ENCODE measurements around the gene RPL7L1.
"Not testable (repeated sequence)": the region's sequence is repeated elsewhere in the genome, so short reads cannot be mapped to it uniquely, and the experiment has no call there.

RPL7L1 gene

GRCh38 chr6:42879372-42880239 is at the start of gene RPL7L1:
Gene RPL7L1, plus strand, starts transcription at chr6:42879616. Its CDS starts 295 bp downstream, at chr6:42879911.
- peak; percentile 97 for DNase-seq (ENCODE audit: low spot score)

DNA sequence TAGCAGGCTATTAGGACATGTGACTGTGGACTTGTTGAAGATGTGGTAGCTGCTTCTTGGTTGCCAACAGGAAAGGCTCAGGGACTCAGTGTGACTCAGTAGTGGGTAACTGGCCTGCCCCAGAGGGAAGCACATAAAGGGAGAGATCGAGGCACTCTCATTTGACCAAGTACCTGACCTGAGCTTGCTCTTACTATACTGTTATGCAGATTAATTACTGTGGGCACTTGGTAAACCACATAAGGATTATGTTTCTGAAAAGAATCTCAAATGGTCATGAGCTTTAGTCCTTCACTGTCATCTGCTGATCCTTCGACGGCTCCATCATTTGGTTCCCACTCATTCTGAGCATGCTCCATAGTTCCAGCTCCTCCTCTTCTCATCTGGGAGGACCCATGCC is 48.2 kb upstream of the RPL7L1 start:
- DNase-seq (ENCODE audit: low spot score) = no peak

DNA sequence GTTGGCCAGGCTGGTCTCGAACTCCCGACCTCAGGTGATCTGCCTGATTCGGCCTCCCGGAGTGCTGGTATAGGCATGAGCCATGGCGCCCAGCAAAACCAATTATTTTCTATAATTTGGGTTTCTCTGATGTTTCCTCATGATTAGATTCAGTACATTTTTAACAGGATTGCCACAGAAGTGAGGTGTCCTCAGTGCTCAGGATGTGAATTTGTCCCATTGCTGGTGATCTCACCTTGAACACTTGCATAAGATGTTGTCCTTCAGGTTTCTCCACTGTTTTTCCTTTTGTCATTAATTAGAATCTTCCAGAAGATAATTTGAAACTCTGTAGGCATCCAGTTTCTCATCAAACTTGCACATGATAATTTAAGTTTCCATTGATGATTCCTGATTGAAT is 45.4 kb upstream of the RPL7L1 start:
- DNase-seq (ENCODE audit: low spot score) = no peak

DNA sequence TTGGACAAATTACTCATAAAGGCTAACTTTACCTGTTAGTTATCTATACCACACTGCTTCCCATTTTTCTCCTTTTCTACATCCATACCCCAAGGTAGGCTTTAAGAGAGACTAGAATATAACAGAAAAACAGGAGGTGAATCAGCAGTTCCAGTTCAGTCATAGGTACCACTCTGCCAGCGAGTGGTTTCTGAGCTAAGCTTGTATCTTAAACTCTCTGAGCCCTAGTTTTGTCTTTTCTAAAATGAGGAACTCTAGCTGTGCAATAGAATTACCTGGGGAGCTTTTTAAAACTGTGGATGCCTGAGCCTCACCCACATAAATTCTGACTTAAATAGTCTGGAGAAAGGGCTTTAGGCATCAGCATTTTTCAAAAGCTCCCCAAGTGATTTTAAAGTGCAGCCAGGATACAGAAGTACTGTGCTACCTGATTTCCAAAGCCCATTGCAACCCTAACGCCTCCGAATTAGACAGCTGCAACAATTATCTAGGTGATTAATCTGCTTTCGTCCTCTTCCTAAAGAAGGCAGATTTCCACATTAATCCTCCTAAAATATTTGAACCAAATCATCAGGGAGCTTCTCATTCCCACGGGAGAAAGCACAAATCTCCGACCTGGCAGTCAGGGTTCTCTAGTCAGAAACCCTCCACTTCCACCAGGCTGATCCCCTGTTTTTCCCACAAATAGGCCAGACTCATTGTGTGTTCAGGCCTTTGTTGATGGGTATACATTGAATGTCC is 37.4 kb upstream of the RPL7L1 start:
- DNase-seq (ENCODE audit: low spot score) = no peak

- no peak for DNase-seq (ENCODE audit: low spot score)
Observed at GRCh38 chr6:42845327-42845694, 34.1 kb upstream of the RPL7L1 start.

DNA sequence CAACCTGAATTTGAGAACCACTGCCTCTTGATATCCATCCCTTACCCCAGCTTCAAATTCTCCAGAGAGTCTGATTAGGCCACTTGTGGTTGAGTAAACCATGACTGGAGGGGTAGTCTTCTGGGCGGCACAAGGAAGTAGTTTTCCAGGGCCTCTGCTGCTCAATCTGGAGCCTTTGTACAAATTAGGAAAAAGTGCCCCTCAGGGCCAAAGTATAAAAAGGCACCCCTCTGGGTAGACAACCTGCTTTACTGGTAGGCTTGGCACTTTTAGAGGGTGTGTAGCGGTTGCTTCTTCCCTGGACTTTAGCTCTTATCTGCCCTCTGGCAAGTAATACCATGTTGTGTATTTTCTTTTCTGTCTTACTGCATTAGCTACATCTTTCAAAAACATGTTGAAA is 32.9 kb upstream of the RPL7L1 start:
- no peak for DNase-seq (ENCODE audit: low spot score)

DNA sequence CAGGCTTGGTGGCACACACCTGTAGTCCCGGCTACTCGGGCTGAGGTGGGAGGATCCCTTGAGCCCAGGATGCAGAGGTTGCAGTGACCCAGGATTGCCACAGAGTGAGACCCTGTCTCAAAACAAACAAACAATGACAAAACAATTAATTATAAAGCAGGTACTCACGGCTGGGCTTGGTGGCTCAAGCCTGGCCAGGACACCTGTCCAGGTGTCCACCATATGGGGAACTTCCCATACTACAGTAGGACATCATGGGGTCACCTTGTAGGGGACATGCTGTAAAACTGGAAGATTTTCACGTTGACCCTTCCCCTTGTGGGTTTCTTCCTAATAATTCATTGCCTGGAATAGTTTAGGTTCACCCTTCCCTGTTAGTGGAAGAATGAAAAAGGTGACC is 30.7 kb upstream of the RPL7L1 start:
- DNase-seq (ENCODE audit: low spot score) = no peak

- DNase-seq (ENCODE audit: low spot score) = no peak
Observed at GRCh38 chr6:42851599-42851998, 27.8 kb upstream of the RPL7L1 start.

GRCh38 chr6:42860036-42860435 is 19.4 kb upstream of the RPL7L1 start:
- no peak for DNase-seq (ENCODE audit: low spot score)

- no peak for DNase-seq (ENCODE audit: low spot score)
Observed at GRCh38 chr6:42860481-42860880, 18.9 kb upstream of the RPL7L1 start.

DNA sequence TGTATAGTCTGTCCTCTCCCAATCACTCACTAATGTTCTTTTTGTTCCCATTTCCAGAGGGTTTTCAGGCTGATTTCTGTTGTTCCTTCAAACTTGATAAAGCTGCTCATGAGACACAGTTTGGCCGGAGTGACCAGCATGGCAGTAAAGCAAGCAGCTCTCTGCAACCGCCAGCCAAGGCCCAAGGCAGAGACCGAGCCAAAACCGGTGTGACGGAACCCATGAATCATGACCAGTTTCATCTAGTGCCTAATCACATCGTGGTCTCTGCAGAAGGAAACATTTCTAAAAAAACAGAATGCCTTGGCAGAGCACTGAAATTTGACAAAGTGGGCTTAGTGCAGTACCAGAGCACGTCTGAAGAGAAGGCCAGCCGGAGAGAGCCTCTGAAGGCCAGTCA is 14.8 kb upstream of the RPL7L1 start:
- no peak for DNase-seq (ENCODE audit: low spot score)

DNA sequence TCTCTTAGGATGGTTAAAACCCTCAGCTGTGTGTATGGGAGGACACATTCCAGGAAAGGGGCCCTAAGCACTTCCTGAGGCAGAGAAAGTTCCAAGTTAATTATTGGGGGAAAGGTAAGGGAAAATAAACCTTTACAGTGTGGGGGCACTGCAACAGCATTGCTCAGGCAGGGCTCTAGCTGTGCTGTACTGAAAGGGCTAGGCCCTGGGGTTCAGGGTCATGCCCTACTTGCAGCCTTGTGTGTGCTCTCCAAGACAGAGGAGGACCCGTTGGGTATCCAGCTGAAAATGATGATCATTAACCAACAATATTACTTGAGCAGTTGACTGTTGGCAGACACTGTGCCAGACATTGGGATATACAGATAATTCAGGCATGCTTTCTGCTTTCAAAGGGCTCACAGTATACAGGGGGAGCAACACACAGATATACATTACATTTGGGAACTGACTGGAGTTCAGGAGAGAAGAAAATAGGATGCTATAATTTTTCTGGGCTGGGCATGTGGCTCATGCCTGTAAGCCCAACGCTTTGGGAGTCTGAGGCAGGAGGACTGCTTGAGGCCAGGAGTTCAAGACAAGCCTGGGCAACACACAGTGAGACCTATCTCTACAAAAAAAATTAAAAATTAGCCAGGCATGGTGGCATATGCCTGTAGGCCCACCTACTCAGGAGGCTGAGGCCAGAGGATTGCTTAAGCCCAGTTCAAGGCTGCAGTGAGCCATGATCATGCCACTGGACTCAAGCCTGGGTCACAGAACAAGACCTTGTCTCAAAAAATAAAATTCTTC is 9.1 kb upstream of the RPL7L1 start:
- DNase-seq (ENCODE audit: low spot score) = no peak

DNA sequence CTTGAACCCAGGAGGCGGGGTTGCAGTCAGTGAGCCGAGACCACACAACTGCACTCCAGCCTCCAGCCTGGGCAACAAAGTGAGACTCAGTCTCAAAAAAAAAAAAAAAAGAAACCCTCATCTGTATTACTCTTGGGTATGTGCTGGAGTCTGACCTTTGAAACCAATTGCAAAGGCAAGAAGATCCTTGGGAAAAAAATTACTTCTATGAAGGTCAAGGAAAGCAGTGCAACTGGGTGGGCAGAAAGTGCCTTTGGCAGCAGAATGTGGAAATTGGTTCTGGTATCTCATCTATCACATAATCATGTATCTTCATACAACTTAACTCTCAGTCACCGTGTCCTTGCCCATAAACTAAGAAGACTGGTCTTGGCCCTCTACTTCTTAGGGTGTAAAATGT is 7.7 kb upstream of the RPL7L1 start:
- no peak for DNase-seq (ENCODE audit: low spot score)

DNA sequence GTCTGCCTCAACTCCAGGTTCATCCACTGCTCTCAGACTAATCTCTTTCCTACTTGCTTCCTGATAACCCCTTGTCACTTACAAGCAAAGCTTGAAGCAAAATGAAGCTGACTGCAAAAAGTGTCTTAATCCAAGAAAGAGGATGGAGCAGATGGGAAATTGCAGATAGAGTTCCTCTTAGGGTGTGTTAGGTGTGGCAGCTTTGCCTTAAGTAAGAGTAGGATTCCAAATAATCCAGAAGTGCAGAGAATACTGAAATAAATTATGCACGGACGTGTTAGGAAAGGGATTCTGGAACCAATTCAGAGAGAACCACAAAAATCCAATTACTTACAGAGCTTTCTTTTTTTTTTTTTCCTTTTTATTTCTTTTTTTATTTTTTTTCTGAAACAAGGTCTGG is 6.1 kb upstream of the RPL7L1 start:
- DNase-seq (ENCODE audit: low spot score) = no peak

- DNase-seq (ENCODE audit: low spot score) = no peak
Observed at GRCh38 chr6:42877695-42878094, 1.7 kb upstream of the RPL7L1 start.

GRCh38 chr6:42880240-42880817 is 913 bp downstream of the RPL7L1 start:
- not testable (repeated sequence) for DNase-seq (ENCODE audit: low spot score)

GRCh38 chr6:42880871-42881270 is 1.5 kb downstream of the RPL7L1 start:
- not testable (repeated sequence) for DNase-seq (ENCODE audit: low spot score)

DNA sequence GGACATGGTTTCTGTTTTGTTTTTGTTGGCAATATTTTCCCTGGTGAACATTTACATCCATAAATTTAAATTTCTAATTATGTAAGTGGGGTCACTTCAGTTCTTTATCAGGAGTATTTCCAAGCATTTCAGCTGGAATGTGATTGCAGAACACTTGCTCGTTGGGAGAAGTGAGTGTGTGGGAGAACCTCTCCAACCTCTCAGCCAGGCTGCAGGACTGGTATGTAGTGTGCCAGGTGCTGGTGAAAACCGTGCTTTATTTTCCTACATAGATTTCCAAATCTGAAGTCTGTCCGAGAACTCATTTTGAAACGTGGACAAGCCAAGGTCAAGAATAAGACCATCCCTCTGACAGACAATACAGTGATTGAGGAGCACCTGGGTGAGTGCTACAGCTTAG is 6.3 kb downstream of the RPL7L1 start:
- DNase-seq (ENCODE audit: low spot score) = no peak

DNA sequence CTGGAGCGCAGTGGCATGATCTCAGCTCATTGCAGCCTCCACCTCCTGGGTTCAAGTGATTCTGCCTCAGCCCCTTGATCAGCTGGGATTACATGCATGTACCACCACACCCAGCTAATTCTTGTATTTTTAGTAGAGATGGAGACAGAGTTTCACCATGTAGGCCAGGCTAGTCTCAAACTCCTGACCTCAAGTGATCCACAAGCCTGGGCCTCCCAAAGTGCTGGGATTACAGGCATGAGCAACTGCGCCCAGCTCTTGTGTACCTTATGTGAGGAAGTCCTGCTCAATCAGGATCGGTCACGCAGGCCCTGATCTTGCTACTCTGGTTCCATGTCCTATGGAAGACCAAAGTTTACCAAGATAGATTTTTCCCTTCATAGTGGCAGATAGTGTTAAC is 8.8 kb downstream of the RPL7L1 start:
- DNase-seq (ENCODE audit: low spot score) = not testable (repeated sequence)

DNA sequence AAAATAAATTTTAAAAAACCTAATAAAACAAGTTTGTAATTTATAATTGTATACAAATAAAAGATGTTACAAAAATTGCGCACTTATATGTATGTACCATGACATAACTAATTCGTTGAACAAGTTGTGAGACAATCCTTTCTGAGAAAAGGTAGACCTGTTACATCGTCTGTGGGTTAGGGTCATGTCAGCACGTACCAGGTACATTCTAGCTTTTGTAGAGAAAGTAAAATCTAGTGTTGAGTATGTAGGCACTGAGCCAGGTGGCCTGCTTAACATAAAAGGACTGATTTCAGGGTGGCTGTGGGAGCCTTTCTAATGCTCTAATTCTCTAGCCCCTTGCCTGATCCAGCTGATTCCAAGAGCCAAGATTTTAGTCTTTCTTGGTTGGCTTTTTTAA is 10.4 kb downstream of the RPL7L1 start:
- DNase-seq (ENCODE audit: low spot score) = no peak

DNA sequence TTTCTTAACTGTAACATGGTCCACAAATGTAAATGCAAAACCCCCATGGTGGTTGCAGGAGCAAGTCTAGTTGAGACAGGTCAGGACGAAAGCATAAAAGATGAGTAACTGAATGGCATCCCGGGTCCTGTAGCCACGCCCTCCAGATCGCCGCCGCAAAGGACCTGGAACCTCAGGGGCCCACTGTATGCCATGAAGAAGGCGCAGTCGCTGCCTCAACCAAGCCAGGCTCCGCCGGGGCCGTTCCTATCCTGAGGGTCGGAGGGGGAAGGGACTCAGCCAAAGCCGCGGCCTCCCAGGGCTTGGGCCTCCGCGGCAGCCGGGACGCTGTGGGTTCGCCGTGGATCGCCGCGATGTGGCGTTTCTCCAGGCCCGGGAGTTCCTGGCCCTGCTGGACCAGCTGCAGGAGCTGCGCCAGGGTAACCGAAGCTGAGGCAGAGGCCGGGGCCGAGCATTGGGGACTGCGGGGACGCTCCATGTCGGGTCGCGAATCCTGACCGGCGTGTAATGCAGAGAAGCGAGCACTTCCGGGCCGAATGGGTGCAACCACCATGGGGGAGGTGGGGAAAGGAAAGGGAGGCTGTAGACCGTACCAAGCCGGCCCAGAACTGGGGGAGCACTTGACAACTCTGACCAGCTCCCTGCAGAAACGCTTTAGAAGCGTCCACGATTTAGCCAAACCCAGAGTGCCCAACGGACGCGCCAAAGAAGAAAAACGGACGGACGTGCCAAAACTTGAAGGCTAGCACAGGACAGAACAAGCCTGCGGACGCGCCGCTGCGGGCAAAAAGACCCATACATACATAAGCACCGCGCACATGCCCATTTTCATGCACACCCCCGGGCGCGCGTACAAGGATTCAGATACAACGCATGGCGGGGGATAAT is 11.1 kb downstream of the RPL7L1 start:
- DNase-seq (ENCODE audit: low spot score) = peak; percentile 95

Measured in pons (tissue), 1 donor.